Lower leg skin (tissue), 4 donors: ENCODE data around the gene KRT86. TPM values are rescaled to one million over a fixed set of nuclear protein-coding genes. Genes with fewer than 3 reads are reported as not detected.

Experiments
- DNase-seq, 2 donors: peaks; one replicate each; pipeline ENCODE4 v3.0.0-alpha.2; 2019; ENCODE audit warnings: low spot score in 2 of 2
- H3K4me3 ChIP-seq: fragments of 200-600 bp; sonication (generic); 2 replicates; pipeline ENCODE4 v1.5.1; 2017; ENCODE audit warnings: mild to moderate bottlenecking, low read depth; ENCODE audit not compliant: poor library complexity, severe bottlenecking
- CTCF ChIP-seq, 3 donors: fragments of 450-650 bp; IDR thresholded peaks; one replicate each; pipeline ENCODE4 v1.5.1; 2016; ENCODE audit warnings: antibody characterized with exemption in 3 of 3, mild to moderate bottlenecking in 3 of 3, moderate library complexity in 2 of 3
- POLR2A ChIP-seq, 2 donors: fragments of 450-650 bp; IDR thresholded peaks; one replicate each; pipeline ENCODE4 v1.6.1; 2016 to 2017; ENCODE audit warnings: antibody characterized with exemption in 2 of 2, mild to moderate bottlenecking in 1 of 2, moderate library complexity in 1 of 2
- WGBS, 2 donors: methylation state at CpG; one replicate each; pipeline ENCODE4 v1.1.5; 2018; 5-methylcytosine and 5-hydroxymethylcytosine counted together
- intact Hi-C: fragments of 100-400 bp; cut with DNase I; formaldehyde crosslinking; loops from one replicate; pipeline ENCODE4 v1.15.0; 2023; ENCODE audit warnings: low total_unique reads
- total RNA-seq, 4 donors: library from RNA; depleted of rRNA; stranded (reverse); fragments of >200 nt; gene quantifications; one replicate each; pipeline ENCODE4 v1.1.0, GENCODE V29; 2016

Gene KRT86
- total RNA-seq, 4 donors from 2014 or later, result 0.86 to 298 (median 10.0) TPM; not detected in 1

DNA sequence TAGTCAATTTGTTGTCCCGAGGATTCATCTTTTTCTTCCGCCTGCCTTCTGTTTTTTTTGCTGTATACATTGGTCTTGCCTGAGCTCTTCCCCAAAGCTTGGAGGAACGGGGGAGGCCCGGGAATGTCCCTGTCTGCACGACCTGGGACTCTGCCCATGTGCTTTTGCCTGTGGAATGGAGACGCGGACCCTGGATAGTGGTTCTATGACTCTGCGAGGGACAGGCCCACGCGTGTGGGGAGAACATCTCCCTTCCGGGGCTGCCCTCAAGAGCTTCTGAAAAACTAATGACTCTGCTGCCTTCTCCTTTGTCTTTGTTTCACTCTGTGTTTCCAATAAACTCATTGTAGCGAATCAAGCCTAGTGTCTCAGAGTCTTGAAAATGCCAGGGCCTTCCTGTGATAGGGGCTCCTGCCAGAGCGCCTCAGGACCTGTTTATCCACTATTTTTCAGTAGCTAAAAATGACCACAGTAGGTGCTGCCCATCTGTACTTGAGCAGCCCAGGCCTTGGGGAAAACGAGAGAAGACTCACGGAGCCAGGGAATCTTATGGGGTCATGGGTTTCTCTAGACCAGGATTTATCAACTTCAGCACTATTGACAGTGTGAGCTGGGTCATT is 34.5 kb downstream of the KRT86 start:
- no peak overlapping the region for H3K4me3 ChIP-seq
- intact Hi-C loops, result no loop called here
- WGBS, 2 donors, result 53 to 57% methylated on average over 15 of the region's 15 CpGs
- peak in 1 of 2 donors; percentile 72 for DNase-seq
- no peak for TF ChIP-seq POLR2A (IDR thresholded peaks at IDR 0.05)
- no peak for TF ChIP-seq CTCF (IDR thresholded peaks at IDR 0.05)

DNA sequence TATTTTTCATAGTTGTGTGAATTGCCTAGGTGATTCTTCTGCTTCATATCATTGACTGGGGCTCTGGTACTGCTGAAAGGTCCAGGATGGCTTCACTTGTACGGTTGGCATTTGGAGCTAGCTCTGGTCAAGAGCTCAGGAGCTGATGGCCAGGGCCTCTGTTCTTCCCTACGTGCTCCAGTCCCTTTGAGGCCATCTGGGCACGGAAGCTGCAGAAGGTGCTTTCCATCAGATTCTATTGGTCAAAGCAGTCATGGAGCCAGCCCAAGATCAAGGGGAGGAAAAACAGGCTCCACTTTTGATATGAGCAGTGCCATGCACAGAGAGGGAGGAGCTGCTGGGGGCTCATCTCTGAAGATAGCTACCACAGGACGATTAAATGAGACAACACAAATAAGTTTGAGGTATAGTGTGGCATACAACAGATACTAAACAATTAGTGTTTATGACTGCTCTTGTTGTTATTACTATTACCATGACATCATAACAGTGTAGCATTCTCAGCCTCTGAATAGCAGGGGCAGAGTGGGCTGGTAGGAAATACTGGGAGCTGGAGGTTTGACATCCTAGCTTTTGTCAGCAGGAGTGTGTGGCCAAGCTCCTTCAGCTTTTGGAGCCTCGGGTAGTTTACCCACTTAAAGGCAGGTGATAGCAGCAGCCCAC is 36.3 kb downstream of the KRT86 start:
- WGBS, 2 donors, result 80 to 86% methylated on average over 5 of the region's 5 CpGs
- H3K4me3 ChIP-seq, result no peak overlapping the region
- TF ChIP-seq CTCF (IDR thresholded peaks at IDR 0.05) (no peak), POLR2A (IDR thresholded peaks at IDR 0.05) (no peak)
- intact Hi-C loops, result no loop called here
- DNase-seq, result peak in 1 of 2 donors; percentile 72

DNA sequence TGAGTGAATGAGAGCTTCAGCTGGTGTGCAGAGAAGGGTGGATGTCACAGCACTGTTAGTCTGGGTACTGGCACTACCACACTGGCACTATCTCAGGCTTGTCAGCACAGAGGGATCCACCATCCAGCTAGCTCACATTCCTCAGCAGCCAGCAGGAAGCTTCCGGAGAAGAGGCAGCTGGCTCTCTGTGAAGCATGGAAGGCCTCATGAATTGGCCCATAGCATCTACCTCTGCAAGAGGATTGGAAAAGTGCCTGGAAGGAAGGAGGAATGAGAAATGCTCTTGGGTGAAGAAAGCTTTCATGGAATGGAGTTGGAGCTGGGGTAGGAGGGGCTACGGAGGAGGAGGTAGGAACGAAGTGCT is 36.8 kb downstream of the KRT86 start:
- intact Hi-C loops, result no loop called here
- 78 to 89% methylated on average over 3 of the region's 3 CpGs for WGBS, 2 donors
- TF ChIP-seq CTCF (IDR thresholded peaks at IDR 0.05) (no peak), POLR2A (IDR thresholded peaks at IDR 0.05) (no peak)
- DNase-seq, result peak in 1 of 2 donors; percentile 39
- no peak overlapping the region for H3K4me3 ChIP-seq

DNA sequence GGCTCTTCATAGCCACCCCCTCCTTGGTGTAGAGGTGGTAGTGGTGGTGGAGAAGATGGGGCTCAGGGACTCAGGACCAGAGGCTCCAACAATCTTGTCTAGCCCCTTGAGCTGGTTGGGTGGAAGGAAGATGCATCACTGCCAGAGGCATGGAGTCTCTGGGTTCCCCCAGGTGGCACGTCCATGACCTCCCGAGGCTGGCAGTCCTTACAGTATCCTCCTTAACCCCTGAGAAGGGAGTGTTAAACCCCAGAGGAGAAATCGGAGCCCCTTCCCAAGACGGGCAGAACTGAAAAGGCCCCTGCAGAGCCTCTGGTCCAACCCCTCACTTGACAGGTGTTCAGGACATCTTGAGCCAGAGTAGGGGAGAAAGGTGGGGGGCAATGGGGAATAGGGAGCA is 37.6 kb downstream of the KRT86 start:
- peak in 1 of 2 donors; percentile 75 for DNase-seq
- no peak for TF ChIP-seq POLR2A (IDR thresholded peaks at IDR 0.05)
- TF ChIP-seq CTCF (IDR thresholded peaks at IDR 0.05), result no peak
- no peak overlapping the region for H3K4me3 ChIP-seq
- WGBS, 2 donors, result 81 to 86% methylated on average over 4 of the region's 4 CpGs
- intact Hi-C loops, result no loop called here

DNA sequence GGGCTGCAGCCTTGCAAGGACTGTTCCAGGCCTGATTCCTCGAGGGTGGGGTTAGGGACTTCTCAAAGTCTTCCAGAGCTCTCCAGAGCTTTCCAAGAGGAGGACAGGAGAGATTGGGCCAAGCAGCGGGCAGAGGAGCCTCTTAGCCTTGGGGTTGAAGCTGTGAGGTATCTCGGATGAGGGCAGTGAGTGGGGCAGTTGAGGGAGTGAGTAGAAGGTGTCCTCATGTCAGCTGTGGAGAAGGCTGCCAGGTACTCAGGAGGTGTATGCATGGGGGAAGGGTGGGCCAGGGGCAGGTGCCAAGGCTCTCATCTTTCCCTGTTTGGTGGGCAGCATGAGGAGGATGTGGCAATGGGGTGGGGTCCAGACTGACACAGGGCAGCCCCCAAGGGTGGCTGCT is 39.0 kb downstream of the KRT86 start:
- peak in 1 of 2 donors; percentile 72 for DNase-seq
- WGBS, 2 donors, result 68 to 69% methylated on average over 3 of the region's 3 CpGs
- no peak for TF ChIP-seq POLR2A (IDR thresholded peaks at IDR 0.05)
- TF ChIP-seq CTCF (IDR thresholded peaks at IDR 0.05), result no peak
- no peak overlapping the region for H3K4me3 ChIP-seq
- intact Hi-C loops, result no loop called here
